ENCODE data around the gene RAVER1.

DNA sequence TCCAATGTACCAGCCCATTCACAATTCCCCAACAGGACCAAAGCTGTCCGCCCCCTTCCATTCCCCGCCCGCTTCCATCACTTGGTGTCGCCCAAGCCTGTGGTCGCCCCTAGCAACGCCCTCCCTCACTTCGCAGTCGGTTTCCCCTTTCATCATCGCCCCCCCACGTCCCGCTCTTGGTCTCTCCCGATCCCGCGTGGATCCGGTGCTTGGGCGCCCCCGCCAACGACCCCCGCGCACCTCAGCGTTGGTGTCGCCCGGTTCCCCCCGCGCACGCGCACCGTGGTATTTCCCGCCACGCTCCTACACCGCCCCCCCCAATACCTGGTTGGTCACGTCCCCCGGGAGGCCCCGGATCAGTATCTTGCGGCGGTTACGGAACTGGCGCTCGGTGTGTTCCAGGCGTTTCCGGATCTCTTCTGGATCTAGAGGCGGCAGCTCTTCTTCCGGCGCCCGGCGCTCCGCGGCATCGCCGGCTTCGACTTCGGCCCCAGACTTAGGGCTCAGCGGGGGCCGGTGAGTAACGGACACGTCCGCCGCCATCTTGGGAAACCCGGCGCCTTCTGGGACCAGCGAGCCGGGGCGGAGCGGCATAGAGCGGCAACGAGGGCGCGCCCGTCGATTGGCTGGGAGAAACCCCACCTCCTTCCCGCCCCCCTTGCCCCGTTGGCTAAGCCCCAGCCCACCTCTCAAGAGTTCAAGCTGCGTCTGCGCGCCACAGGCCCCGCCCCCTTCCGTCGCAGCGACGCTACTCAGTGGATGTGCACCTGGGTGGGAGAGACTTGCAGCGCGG, at the start of gene RAVER1:
- TF ChIP-seq, protein P1, sequence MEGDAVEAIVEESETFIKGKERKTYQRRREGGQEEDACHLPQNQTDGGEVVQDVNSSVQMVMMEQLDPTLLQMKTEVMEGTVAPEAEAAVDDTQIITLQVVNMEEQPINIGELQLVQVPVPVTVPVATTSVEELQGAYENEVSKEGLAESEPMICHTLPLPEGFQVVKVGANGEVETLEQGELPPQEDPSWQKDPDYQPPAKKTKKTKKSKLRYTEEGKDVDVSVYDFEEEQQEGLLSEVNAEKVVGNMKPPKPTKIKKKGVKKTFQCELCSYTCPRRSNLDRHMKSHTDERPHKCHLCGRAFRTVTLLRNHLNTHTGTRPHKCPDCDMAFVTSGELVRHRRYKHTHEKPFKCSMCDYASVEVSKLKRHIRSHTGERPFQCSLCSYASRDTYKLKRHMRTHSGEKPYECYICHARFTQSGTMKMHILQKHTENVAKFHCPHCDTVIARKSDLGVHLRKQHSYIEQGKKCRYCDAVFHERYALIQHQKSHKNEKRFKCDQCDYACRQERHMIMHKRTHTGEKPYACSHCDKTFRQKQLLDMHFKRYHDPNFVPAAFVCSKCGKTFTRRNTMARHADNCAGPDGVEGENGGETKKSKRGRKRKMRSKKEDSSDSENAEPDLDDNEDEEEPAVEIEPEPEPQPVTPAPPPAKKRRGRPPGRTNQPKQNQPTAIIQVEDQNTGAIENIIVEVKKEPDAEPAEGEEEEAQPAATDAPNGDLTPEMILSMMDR (IDR thresholded peaks at IDR 0.05): peak in 2 of 6 experiments; percentile 4 to 5
- TF ChIP-seq POLR2A (IDR thresholded peaks at IDR 0.05): peak in 3 of 4 donors; percentile 35 to 82 (median 72)
